ENCODE data around the gene FHIT. TPM values are rescaled to one million over a fixed set of nuclear protein-coding genes. Genes with fewer than 3 reads are reported as not detected.

The FHIT gene
- total and polyA plus RNA-seq, 2 of the 4 experiments (the other 2 are of a cell fraction), result 0.07 TPM; not detected in 1

DNA sequence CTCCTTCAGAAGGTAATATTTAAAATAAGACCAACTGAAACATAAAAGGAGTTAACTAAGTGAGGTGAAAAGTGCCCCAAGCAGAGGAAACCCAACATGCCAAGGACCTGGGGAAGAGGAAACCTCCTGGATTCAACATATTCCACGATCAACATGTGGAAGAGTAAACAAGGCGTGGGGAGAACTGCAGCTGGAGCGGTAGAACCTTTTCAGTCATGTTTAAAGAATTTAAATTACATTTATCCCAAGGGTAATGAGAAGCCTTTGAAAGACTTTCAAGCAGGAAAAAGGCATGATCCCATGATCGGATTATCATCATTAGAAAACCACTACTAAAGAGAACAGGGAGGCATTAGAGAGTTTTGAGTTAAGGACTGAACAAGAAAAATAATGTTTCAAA, 330.7 kb downstream of the FHIT start:
- ATAC-seq (ENCODE audit: low read depth), result no peak
- Histone ChIP-seq H4K20me1 (ENCODE audit: insufficient read depth, low read length) (no peaks in the 10 kb centered on the region), H3K56ac (ENCODE audit: extremely low read depth, insufficient read depth, low read length) (no peak overlapping the region), H3K23ac (ENCODE audit: low read depth, low read length) (no peak overlapping the region), H4K8ac (ENCODE audit: low read depth in 2 of 2, low read length in 2 of 2) (no peak overlapping the region), H3K27me3 (ENCODE audit: control insufficient read depth, insufficient read depth, low read length) (no peaks in the 10 kb centered on the region), H4K5ac (ENCODE audit: low read depth, low read length) (no peak overlapping the region), H2BK5ac (ENCODE audit: low read depth, low read length, poor library complexity, severe bottlenecking) (no peak overlapping the region), H2AFZ (replicated peaks; ENCODE audit: low read length, poor library complexity) (no peak overlapping the region), H3K27ac (ENCODE audit: insufficient read depth, low read length) (no peak overlapping the region), H3K9me3 (ENCODE audit: control insufficient read depth, insufficient read depth, low read length) (no peaks in the 10 kb centered on the region), H3K9me1 (ENCODE audit: insufficient read depth, low read length) (no peaks in the 10 kb centered on the region), H3K14ac (replicated peaks; ENCODE audit: low read depth, low read length) (no peak overlapping the region), H3K4ac (ENCODE audit: low read depth, low read length) (no peak overlapping the region), H3K4me1 (ENCODE audit: control insufficient read depth, insufficient read depth, low read length) (no peaks in the 10 kb centered on the region), H3K79me1 (ENCODE audit: low read depth in 1 of 2, low read length in 2 of 2) (no peaks in the 10 kb centered on the region), H4K91ac (ENCODE audit: insufficient read depth, low read depth, low read length) (no peak overlapping the region), H2AK9ac (replicated peaks; ENCODE audit: low read depth, low read length, poor library complexity) (no peak overlapping the region), H3K18ac (ENCODE audit: low read depth, low read length) (no peak overlapping the region), H2BK15ac (ENCODE audit: low read depth, low read length) (no peak overlapping the region), H2BK20ac (ENCODE audit: low read depth, low read length) (no peak overlapping the region), H3K36me3 (ENCODE audit: control insufficient read depth, insufficient read depth, low read length) (no peaks in the 10 kb centered on the region), H3K4me2 (ENCODE audit: low read depth, low read length) (no peak overlapping the region), H2BK120ac (ENCODE audit: low read depth, low read length) (no peak overlapping the region), H2AK5ac (ENCODE audit: low read depth, low read length) (no peak overlapping the region), H3K4me3 (ENCODE audit: insufficient read depth, low read depth, low read length) (no peak overlapping the region), H3K9ac (ENCODE audit: low read depth, low read length) (no peak overlapping the region)
- CTCF ChIA-PET, result no interaction called here
- POLR2A ChIA-PET (ENCODE audit: unreplicated experiment), result no interaction called here
- no TSS peak for BruUV-seq (replicated peaks)
- TF ChIP-seq BHLHE40 (IDR thresholded peaks at IDR 0.05; ENCODE audit: low read depth, low read length) (no peak), RCOR1 (IDR thresholded peaks at IDR 0.05; ENCODE audit: insufficient replicate concordance, low read length) (no peak), NFE2L2 (IDR thresholded peaks at IDR 0.05; ENCODE audit: low read depth, low read length) (no peak), POLR2A (IDR thresholded peaks at IDR 0.05; ENCODE audit: low read depth, low read length) (no peak)
- dilution Hi-C loops (cut with HindIII; ENCODE audit: low sequenced_read_pairs, unreplicated experiment) (no loop called here), intact Hi-C loops (cut with micrococcal nuclease) (no loop called here), in situ Hi-C loops (cut with MboI; ENCODE audit: low sequenced_read_pairs) (no loop called here)
- WGBS, 2 experiments (ENCODE audit: extremely low coverage in 2 of 2, insufficient read length in 1 of 2), result no CpG with 5 or more reads among the region's 4 CpGs
- DNase-seq, result no peak
